GM23338 (cell line): ENCODE data around the gene R3HDM4. TPM values are rescaled to one million over a fixed set of nuclear protein-coding genes. Genes with fewer than 3 reads are reported as not detected.

ENCODE experiments used
- ATAC-seq: fragments of 200-7000 bp; cut with Tn5 transposase; 3 replicates; pipeline ENCODE4 v1.9.1; 2020
- DNase-seq: peaks from one replicate; pipeline ENCODE4 v3.0.0-alpha.2; 2015; ENCODE audit warnings: low spot score
- H2AFZ ChIP-seq: fragments of 200-600 bp; sonication (generic); 2 replicates; pipeline ENCODE4 v1.8.0; 2016; ENCODE audit warnings: antibody characterized with exemption, mild to moderate bottlenecking, moderate library complexity
- H3F3A ChIP-seq: fragments of 200-600 bp; sonication (generic); replicated peaks from 2 replicates; pipeline ENCODE4 v1.8.0; 2017; ENCODE audit warnings: antibody characterized with exemption, mixed run types, low read depth
- H3K27ac ChIP-seq: fragments of 200-600 bp; sonication (generic); 2 replicates; pipeline ENCODE4 v1.6.1; 2016; ENCODE audit warnings: low read depth
- H3K27me3 ChIP-seq: fragments of 200-600 bp; sonication (generic); 2 replicates; pipeline ENCODE4 v1.8.0; 2016; ENCODE audit warnings: mild to moderate bottlenecking, mixed run types, moderate library complexity; ENCODE audit not compliant: insufficient read depth
- H3K36me3 ChIP-seq: fragments of 200-600 bp; sonication (generic); 2 replicates; pipeline ENCODE4 v1.8.0; 2016; ENCODE audit warnings: mild to moderate bottlenecking; ENCODE audit not compliant: insufficient read depth
- H3K4me1 ChIP-seq: fragments of 200-600 bp; sonication (generic); 2 replicates; pipeline ENCODE4 v1.8.0; 2016; ENCODE audit warnings: mild to moderate bottlenecking, moderate library complexity; ENCODE audit not compliant: insufficient read depth
- H3K4me2 ChIP-seq: fragments of 200-600 bp; sonication (generic); 2 replicates; pipeline ENCODE4 v1.7.1; 2017; ENCODE audit warnings: mixed run types
- H3K4me3 ChIP-seq: fragments of 200-600 bp; sonication (generic); 2 replicates; pipeline ENCODE4 v1.6.1; 2016; ENCODE audit warnings: mixed run types
- H3K79me2 ChIP-seq: fragments of 200-600 bp; sonication (generic); replicated peaks from 2 replicates; pipeline ENCODE4 v1.8.0; 2017; ENCODE audit warnings: mild to moderate bottlenecking; ENCODE audit not compliant: insufficient read depth
- H3K9me2 ChIP-seq: fragments of 200-600 bp; sonication (generic); 2 replicates; pipeline ENCODE4 v1.8.0; 2017; ENCODE audit not compliant: insufficient read depth
- H4K20me1 ChIP-seq: fragments of 200-600 bp; sonication (generic); replicated peaks from 2 replicates; pipeline ENCODE4 v1.8.0; 2017; ENCODE audit warnings: mild to moderate bottlenecking; ENCODE audit not compliant: insufficient read depth
- H3K27ac Mint-ChIP-seq: 2 replicates; pipeline ENCODE4 v1.8.0; 2020; ENCODE audit warnings: inconsistent platforms, mild to moderate bottlenecking, moderate library complexity, mixed read lengths
- H3K27me3 Mint-ChIP-seq: 3 replicates; pipeline ENCODE4 v1.8.0; 2022; ENCODE audit warnings: low read depth, mild to moderate bottlenecking, moderate library complexity, mixed read lengths, inconsistent platforms; ENCODE audit not compliant: insufficient read depth, poor library complexity
- H3K36me3 Mint-ChIP-seq: 3 replicates; pipeline ENCODE4 v1.8.0; 2021; ENCODE audit warnings: low read depth, mild to moderate bottlenecking, inconsistent platforms, moderate library complexity, mixed read lengths
- H3K4me1 Mint-ChIP-seq: 3 replicates; pipeline ENCODE4 v1.8.0; 2020; ENCODE audit warnings: mild to moderate bottlenecking, inconsistent platforms, mixed read lengths
- H3K4me3 Mint-ChIP-seq: 3 replicates; pipeline ENCODE4 v1.8.0; 2021; ENCODE audit warnings: moderate library complexity, mild to moderate bottlenecking, inconsistent platforms, mixed read lengths
- H3K9me3 Mint-ChIP-seq: 3 replicates; pipeline ENCODE4 v1.8.0; 2020; ENCODE audit warnings: moderate library complexity, mild to moderate bottlenecking, inconsistent platforms, mixed read lengths
- CREB1 ChIP-seq: fragments of 250-450 bp; sonication (Bioruptor Pico); IDR thresholded peaks from 2 replicates; pipeline ENCODE4 v1.5.0; 2020; ENCODE audit warnings: low read depth, mild to moderate bottlenecking, moderate library complexity
- NANOG ChIP-seq: IDR thresholded peaks from 2 replicates; pipeline ENCODE4 v1.6.1; 2016; ENCODE audit warnings: antibody characterized with exemption, borderline replicate concordance
- POLR2AphosphoS5 ChIP-seq: IDR thresholded peaks from 2 replicates; pipeline ENCODE4 v1.6.1; 2016; ENCODE audit warnings: antibody characterized with exemption, low read depth
- REST ChIP-seq: IDR thresholded peaks from one replicate; pipeline ENCODE4 v1.6.1; 2018; ENCODE audit warnings: antibody characterized with exemption; ENCODE audit not compliant: unreplicated experiment
- STAT1 ChIP-seq: IDR thresholded peaks from one replicate; pipeline ENCODE4 v1.6.1; 2016; ENCODE audit warnings: antibody characterized with exemption; ENCODE audit not compliant: unreplicated experiment
- ZNF114 ChIP-seq: fragments of 250-450 bp; sonication (Bioruptor Pico); IDR thresholded peaks from 2 replicates; pipeline ENCODE4 v1.5.0; 2020; ENCODE audit warnings: mild to moderate bottlenecking, moderate library complexity
- ZNF331 ChIP-seq: fragments of 250-450 bp; sonication (Bioruptor Pico); IDR thresholded peaks from 2 replicates; pipeline ENCODE4 v1.5.0; 2020; ENCODE audit warnings: low read depth, mild to moderate bottlenecking, moderate library complexity
- ZNF462 ChIP-seq: fragments of 250-450 bp; sonication (Bioruptor Pico); IDR thresholded peaks from 2 replicates; pipeline ENCODE4 v1.5.0; 2020; ENCODE audit warnings: mild to moderate bottlenecking, moderate library complexity
- polyA plus RNA-seq: library from polyadenylated mRNA; unstranded; fragments of >200 nt; fragmentation: Nextera tagmentation; extraction: Ambion mirVana; gene quantifications from 2 replicates; pipeline ENCODE4 v1.2.1, GENCODE V29; 2016
- total RNA-seq: library from RNA; depleted of rRNA; stranded (reverse); fragments of >200 nt; shearing (Covaris generic); gene quantifications from 2 replicates; pipeline ENCODE4 v1.2.3, GENCODE V29; 2014

R3HDM4 gene
- total and polyA plus RNA-seq, 2 experiments from 2014 or later, result 76.5 to 87.1 TPM

GRCh38 chr19:887599-887998 lies 25.4 kb downstream of the R3HDM4 start:
- H4K20me1 ChIP-seq, result peaks cover 4% of the 10 kb centered on the region; the same call in 1 of the 2 replicates
- no peaks in the 10 kb centered on the region for H3K9me2 ChIP-seq
- no peak for TF ChIP-seq CREB1 (CRISPR knock-in tag)
- TF ChIP-seq REST, result no peak
- no peak for TF ChIP-seq STAT1
- TF ChIP-seq ZNF462, result no peak
- no peak for TF ChIP-seq NANOG
- no peak for TF ChIP-seq POLR2AphosphoS5
- TF ChIP-seq ZNF114 (CRISPR knock-in tag), result no peak
- TF ChIP-seq ZNF331 (CRISPR knock-in tag), result no peak
- Mint-ChIP-seq H3K27ac (no peak overlapping the region), H3K27me3 (peaks cover 6% of the 10 kb centered on the region), H3K4me1 (no peaks in the 10 kb centered on the region), H3K9me3 (no peaks in the 10 kb centered on the region; the same call in 2 of the 3 replicates), H3K36me3 (peaks cover 13% of the 10 kb centered on the region; the same call in 2 of the 3 replicates), H3K4me3 (no peak overlapping the region)
- no peak overlapping the region for H3K4me3 ChIP-seq
- DNase-seq, result no peak
- no peak overlapping the region for H3K4me2 ChIP-seq
- no peaks in the 10 kb centered on the region; the same call in 1 of the 2 replicates for H3K79me2 ChIP-seq
- H3K27ac ChIP-seq, result no peak overlapping the region
- H3F3A ChIP-seq, result no peaks in the 10 kb centered on the region; the same call in 1 of the 2 replicates
- H2AFZ ChIP-seq, result no peak overlapping the region
- no peaks in the 10 kb centered on the region for H3K36me3 ChIP-seq
- ATAC-seq, result no peak
- no peaks in the 10 kb centered on the region for H3K4me1 ChIP-seq
- H3K27me3 ChIP-seq, result no peaks in the 10 kb centered on the region
